Measurements from ENCODE around the gene SLC7A14.

The SLC7A14 gene

DNA sequence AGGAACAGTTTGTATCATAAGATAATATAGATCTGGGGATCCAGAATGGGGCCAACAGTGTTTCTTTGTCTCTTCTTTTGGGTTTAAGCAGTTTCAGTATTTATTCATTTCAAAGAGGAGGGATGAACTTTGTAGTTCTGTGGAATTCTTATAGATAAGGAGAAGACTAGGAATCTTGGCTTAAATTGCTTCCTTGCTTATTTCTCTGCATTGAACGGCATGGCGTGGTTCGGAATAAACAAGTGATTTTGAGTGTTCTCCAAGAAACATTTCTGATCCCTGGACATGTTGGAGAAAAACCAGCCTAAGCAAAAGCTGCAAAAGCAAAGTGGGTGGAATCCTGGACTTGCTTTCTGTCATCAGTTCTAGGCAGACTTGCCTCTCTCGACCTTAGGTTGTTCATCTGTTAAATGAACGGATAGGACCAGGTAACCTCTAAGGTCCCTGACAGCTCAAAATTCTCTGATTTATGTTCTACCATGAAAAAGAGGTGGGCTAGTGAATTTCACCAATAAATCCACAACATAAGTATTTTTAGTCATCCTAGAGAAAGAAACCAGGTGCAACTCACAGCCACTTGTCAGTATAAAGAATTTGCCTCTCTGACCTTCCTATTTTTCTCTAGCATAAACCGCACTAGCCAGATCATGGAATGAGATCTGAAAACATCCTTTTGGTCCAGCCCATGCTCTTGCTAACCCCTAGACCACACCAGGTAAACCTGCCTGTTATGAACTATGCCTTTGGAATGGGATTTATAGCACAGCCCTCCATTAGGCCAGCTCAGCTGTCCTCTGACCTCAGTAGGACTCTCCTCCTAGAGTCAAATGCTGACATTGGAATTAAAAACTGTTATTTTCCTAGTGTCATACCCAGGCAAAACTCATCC is 88.4 kb downstream of the SLC7A14 start:
- DNase-seq (ENCODE audit: low read depth in 3 of 3), result no peak

- no peak for DNase-seq (ENCODE audit: low read depth in 3 of 3)
These were observed 89.1 kb downstream of the SLC7A14 start for GRCh38 chr3:170496868-170497140.

GRCh38 chr3:170496026-170496867 is 89.6 kb downstream of the SLC7A14 start:
- no peak for DNase-seq (ENCODE audit: low read depth in 3 of 3)

GRCh38 chr3:170494766-170495165 is 91.1 kb downstream of the SLC7A14 start:
- no peak for DNase-seq (ENCODE audit: low read depth in 3 of 3)

DNA sequence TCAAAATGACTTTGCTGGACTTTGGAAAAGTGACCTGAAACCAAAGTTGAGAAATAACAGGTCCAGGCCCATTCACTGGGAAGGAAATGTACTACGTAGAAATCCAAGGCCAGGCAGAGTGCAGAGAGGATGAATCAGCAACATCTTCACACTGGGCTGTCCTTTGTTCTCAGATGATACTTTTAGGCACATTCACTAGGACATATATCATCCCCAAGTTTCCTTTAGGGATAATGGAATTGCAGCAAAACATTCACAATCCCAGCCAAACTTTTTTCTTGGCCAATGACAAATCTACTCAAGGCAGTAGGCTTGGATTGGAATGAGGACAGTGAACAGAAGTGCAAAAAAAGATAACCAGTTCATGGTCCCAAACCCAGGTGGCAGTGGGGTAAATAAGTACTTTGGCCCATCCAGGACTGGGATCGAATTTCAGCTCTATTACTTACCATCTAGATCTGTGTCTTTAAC is 92.1 kb downstream of the SLC7A14 start:
- no peak for DNase-seq (ENCODE audit: low read depth in 3 of 3)

DNA sequence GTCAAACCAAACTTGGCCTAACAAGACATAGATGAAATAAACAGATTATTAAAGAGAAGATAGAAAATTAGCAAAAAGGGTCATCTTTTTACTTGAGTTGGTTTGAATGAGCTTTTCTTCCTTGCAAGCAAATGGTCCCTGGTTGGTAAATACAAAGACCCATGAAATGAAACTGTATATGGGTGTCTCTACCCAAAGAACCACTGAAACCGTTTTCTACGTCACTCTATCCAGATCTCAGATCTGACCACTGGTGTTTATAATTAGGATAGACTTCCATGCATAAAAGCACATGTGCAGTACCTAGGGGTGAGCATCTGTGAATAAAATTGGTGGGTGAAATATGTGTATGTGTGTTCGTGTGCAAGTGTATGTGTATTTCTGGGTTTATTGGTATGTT is 94.0 kb downstream of the SLC7A14 start:
- no peak for DNase-seq (ENCODE audit: low read depth in 3 of 3)

GRCh38 chr3:170490828-170491560 is 94.9 kb downstream of the SLC7A14 start:
- no peak for DNase-seq (ENCODE audit: low read depth in 3 of 3)

GRCh38 chr3:170488802-170489201 is 97.1 kb downstream of the SLC7A14 start:
- DNase-seq (ENCODE audit: low read depth in 3 of 3), result no peak

DNA sequence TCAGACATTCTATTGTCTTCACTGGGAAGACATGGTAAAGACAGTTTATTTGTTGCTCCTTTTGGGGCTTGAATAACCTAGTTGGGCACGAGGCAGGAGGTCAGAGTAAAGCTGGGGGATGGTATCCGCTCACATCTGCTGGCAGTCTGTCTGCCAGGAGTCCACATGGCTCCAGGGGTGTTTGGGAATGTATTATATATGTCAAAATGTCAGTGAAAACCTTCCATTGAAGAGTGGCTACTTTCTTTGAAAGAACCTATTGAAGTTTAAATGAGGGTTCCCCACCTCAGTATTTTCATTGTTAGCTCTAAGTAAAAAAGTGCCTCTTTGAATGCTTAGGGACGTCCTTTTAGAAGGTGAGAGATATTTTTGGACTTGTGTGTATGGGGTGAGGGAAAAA is 98.8 kb downstream of the SLC7A14 start:
- DNase-seq (ENCODE audit: low read depth in 3 of 3), result no peak

GRCh38 chr3:170486398-170486797 is 99.5 kb downstream of the SLC7A14 start:
- DNase-seq (ENCODE audit: low read depth in 3 of 3), result no peak

- no peak for DNase-seq (ENCODE audit: low read depth in 3 of 3)
These were observed 100.2 kb downstream of the SLC7A14 start for GRCh38 chr3:170485696-170486095.

GRCh38 chr3:170485294-170485693 is 100.6 kb downstream of the SLC7A14 start:
- no peak for DNase-seq (ENCODE audit: low read depth in 3 of 3)

- DNase-seq (ENCODE audit: low read depth in 3 of 3), result no peak
These were observed 101.0 kb downstream of the SLC7A14 start for GRCh38 chr3:170484869-170485268.

DNA sequence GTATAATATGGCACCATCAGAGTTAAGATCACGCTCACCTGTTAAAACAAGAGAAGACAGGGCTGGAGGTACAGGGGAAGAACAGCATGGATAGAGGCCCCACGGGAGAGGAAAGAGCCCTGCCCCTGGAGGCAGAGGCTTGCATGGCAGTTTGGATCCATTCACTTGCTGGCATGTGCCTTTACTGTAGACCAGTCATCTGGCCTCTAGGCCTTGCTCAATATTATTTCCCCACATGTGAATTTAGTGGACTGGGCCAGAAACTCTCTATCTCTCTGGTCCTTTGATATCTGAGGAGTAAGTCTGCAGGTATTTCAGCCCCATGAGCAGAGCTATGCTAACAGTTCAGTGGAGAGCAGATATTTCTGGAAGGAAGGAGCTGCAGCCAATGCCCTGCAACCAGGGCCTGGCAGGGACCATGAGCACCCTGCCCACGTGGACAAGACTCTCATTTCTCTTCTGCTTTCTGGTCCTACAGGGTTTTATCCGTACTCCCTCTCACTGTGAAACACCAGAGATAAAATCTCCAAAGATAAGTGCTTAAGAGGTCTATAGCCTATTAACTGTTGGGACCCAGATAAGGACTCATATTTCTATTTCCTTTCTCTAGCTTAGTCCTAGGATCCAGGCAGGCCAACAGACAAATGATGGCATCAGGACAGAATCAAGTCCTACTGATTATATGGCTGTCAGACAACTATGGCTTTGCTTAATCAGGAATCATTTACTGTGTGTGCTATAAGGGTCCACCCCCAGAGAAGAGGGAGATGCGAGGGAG is 102.2 kb downstream of the SLC7A14 start:
- no peak for DNase-seq (ENCODE audit: low read depth in 3 of 3)

DNA sequence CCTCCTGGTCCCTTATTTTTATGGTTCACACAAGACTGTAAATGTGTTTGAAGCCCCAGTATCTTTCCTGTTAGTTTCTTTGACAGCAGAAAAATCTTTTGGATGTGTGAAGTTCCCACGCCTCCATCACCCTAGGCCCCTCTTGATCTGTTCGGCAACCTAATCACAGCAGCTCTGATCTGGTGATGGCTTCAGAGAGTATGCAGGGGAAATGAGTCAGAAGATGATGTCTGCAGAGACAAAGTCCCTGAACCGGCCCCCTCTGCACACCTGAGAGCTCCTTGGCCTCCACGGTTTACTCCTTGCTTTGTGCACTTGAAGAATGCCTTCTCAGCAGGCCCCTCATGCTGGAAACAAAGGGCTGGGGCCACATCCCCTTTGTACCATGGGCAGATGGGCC is 103.7 kb downstream of the SLC7A14 start:
- DNase-seq (ENCODE audit: low read depth in 3 of 3), result no peak

GRCh38 chr3:170480111-170480510 is 105.8 kb downstream of the SLC7A14 start:
- no peak for DNase-seq (ENCODE audit: low read depth in 3 of 3)

DNA sequence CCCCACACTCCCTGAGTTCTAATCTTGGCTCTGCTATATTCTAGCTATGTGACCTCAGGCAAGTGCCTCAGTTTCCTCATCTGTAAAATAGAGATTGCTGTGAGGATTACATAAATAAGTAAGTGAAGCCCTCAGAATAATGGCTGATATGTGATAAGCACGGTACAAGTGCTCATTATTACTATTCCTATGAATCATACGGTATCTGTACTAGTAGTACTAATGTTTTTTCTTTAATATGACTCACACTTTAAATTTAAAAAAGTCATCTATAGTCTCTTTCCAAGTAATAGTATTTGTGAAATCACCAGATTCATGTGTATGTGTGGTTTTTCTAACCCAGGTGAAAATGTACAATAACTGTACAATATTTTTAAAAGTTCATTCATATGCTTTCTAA is 108.5 kb downstream of the SLC7A14 start:
- no peak for DNase-seq (ENCODE audit: low read depth in 3 of 3)

DNA sequence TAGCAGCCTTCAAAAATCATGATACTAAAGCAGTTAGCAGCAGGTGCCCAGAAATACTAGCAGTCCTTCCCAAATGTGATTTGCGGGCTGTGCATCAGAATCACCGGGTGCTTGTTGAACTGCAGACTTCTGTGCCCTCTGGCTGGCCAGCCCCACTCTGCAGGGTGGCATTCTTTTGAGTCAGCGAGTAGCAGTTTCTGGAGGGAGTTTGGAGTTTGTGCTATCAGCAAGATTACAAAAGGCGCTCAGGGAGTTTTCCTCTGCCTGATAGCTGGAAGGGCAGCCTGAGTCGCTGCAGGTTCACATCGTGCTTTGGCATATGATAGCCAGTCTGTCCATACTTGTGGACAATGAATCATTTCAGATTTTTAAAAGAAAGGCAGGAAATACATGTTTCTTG is 109.6 kb downstream of the SLC7A14 start:
- DNase-seq (ENCODE audit: low read depth in 3 of 3), result no peak

- no peak for DNase-seq (ENCODE audit: low read depth in 3 of 3)
These were observed 110.7 kb downstream of the SLC7A14 start for GRCh38 chr3:170475092-170475685.

- no peak for DNase-seq (ENCODE audit: low read depth in 3 of 3)
These were observed 112.5 kb downstream of the SLC7A14 start for GRCh38 chr3:170473358-170473757.

DNA sequence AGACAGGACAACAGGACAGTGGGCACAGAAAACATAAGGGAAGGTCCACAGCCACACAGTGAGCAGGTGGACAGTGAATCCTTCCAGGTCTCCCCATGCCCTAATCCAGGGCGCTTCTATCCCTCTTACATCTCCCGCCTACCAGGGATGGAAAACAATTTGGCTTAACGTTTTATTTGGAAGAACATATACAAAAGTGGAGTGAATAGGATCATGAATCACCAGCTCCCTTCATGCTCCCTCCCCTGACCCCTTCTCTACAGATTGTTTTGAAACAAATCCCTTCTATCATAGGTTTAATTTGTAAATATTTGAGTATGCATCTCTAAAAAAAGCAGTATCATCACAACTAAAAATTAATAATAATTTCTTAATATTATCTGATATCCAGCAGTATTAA is 114.7 kb downstream of the SLC7A14 start:
- DNase-seq (ENCODE audit: low read depth in 3 of 3), result no peak
